HepG2 (cell line): Measurements from ENCODE around the gene PPRC1. TPM values are rescaled to one million over a fixed set of nuclear protein-coding genes. Genes with fewer than 3 reads are reported as not detected.

Source experiments
- ELF1 ChIP-seq: sonication (generic); formaldehyde crosslinking; IDR thresholded peaks from 2 replicates; pipeline ENCODE4 v1.4.0; 2020; ENCODE audit warnings: missing genetic modification reagents
- EP300 ChIP-seq, 3 experiments: sonication (generic) in 1 of 3; formaldehyde crosslinking in 1 of 3; IDR thresholded peaks; 2 replicates each; pipeline versions ENCODE4 v1.5.1 to v1.6.1; 2011 to 2020; ENCODE audit warnings: low read depth in 2 of 3, low read length in 2 of 3, borderline replicate concordance in 1 of 3, improper control_type of control experiment in 1 of 3, mild to moderate bottlenecking in 1 of 3, missing genetic modification reagents in 1 of 3, moderate library complexity in 1 of 3
- KAT7 ChIP-seq: IDR thresholded peaks from 2 replicates; pipeline ENCODE4 v1.6.1; 2018; ENCODE audit warnings: borderline replicate concordance, missing compliant biosample characterization
- KLF6 ChIP-seq: IDR thresholded peaks from 2 replicates; pipeline ENCODE4 v1.8.0; 2016; ENCODE audit warnings: missing biosample characterization, missing genetic modification reagents
- MAZ ChIP-seq, 2 experiments: sonication (generic) in 1 of 2; formaldehyde crosslinking in 1 of 2; IDR thresholded peaks; 2 replicates each; pipeline versions ENCODE4 v1.5.0 to v1.6.1; 2012 to 2020; ENCODE audit warnings: low read depth in 2 of 2, mild to moderate bottlenecking in 2 of 2, borderline replicate concordance in 1 of 2, improper control_type of control experiment in 1 of 2, low read length in 1 of 2, missing genetic modification reagents in 1 of 2, moderate library complexity in 1 of 2
- TAF15 ChIP-seq: fragments of 200-400 bp; formaldehyde crosslinking; IDR thresholded peaks from one replicate; pipeline ENCODE4 v1.6.1; 2018; ENCODE audit warnings: mild to moderate bottlenecking, low read depth, low read length; ENCODE audit not compliant: poor library complexity, severe bottlenecking
- ZBTB7A ChIP-seq: sonication (generic); formaldehyde crosslinking; IDR thresholded peaks from 2 replicates; pipeline ENCODE4 v1.8.0; 2022; ENCODE audit warnings: mild to moderate bottlenecking, missing genetic modification reagents
- ZNF101 ChIP-seq: sonication (generic); formaldehyde crosslinking; IDR thresholded peaks from 2 replicates; pipeline ENCODE4 v1.4.0; 2020; ENCODE audit warnings: mild to moderate bottlenecking, low read depth, missing genetic modification reagents, borderline replicate concordance
- ZNF263 ChIP-seq: sonication (generic); formaldehyde crosslinking; IDR thresholded peaks from 2 replicates; pipeline ENCODE4 v1.4.0; 2020; ENCODE audit warnings: missing genetic modification reagents
- ZNF335 ChIP-seq: sonication (generic); formaldehyde crosslinking; IDR thresholded peaks from 2 replicates; pipeline ENCODE4 v1.4.0; 2020; ENCODE audit warnings: missing genetic modification reagents
- ZNF614 ChIP-seq: IDR thresholded peaks from 2 replicates; pipeline ENCODE4 v1.6.1; 2018; ENCODE audit warnings: missing biosample characterization, missing genetic modification reagents, inconsistent platforms, borderline replicate concordance
- ZNF672 ChIP-seq: sonication (generic); formaldehyde crosslinking; IDR thresholded peaks from 2 replicates; pipeline ENCODE4 v1.8.1; 2022; ENCODE audit warnings: missing genetic modification reagents
- ZNF75D ChIP-seq: sonication (generic); formaldehyde crosslinking; IDR thresholded peaks from 2 replicates; pipeline ENCODE4 v1.8.1; 2023; ENCODE audit warnings: missing genetic modification reagents, mild to moderate bottlenecking, borderline replicate concordance
- polyA plus RNA-seq, 8 experiments: library from polyadenylated mRNA; depleted of rRNA in 3 of 8; stranded (reverse) in 7 of 8; unstranded in 1 of 8; fragments of >200 nt; fragmentation: Illumina TruSeq in 4 of 8; extraction: Trizol in 4 of 8; gene quantifications; 2 replicates each; pipeline versions ENCODE4 v1.2.1 to v1.2.3, GENCODE V29; 2011 to 2016; ENCODE audit warnings: low read depth in 4 of 8, missing spikeins in 1 of 8, mixed read lengths in 1 of 8; ENCODE audit not compliant: insufficient read depth in 1 of 8
- total RNA-seq, 5 experiments: library from RNA; depleted of rRNA; stranded (reverse); fragments of >200 nt; fragmentation: Illumina TruSeq; extraction: Trizol; gene quantifications; 2 replicates each; pipeline ENCODE4 v1.2.3, GENCODE V29; 2016; ENCODE audit warnings: low read depth in 1 of 5
- TF ChIP-seq, protein P1 (sequence below): sonication (generic); formaldehyde crosslinking; conservative IDR thresholded peaks from 2 replicates; pipeline ENCODE4 v1.8.1; 2023; ENCODE audit warnings: missing genetic modification reagents
- TF ChIP-seq, protein P2 (sequence below): sonication (generic); formaldehyde crosslinking; IDR thresholded peaks from 2 replicates; pipeline ENCODE4 v1.8.1; 2023; ENCODE audit warnings: mild to moderate bottlenecking, inconsistent platforms, moderate library complexity, missing genetic modification reagents, borderline replicate concordance

Gene PPRC1
- total and polyA plus RNA-seq, 2 of the 13 experiments (the other 11 are each of a cell fraction or from before 2014, with no cell fraction given) = 18.7 to 24.2 TPM

DNA sequence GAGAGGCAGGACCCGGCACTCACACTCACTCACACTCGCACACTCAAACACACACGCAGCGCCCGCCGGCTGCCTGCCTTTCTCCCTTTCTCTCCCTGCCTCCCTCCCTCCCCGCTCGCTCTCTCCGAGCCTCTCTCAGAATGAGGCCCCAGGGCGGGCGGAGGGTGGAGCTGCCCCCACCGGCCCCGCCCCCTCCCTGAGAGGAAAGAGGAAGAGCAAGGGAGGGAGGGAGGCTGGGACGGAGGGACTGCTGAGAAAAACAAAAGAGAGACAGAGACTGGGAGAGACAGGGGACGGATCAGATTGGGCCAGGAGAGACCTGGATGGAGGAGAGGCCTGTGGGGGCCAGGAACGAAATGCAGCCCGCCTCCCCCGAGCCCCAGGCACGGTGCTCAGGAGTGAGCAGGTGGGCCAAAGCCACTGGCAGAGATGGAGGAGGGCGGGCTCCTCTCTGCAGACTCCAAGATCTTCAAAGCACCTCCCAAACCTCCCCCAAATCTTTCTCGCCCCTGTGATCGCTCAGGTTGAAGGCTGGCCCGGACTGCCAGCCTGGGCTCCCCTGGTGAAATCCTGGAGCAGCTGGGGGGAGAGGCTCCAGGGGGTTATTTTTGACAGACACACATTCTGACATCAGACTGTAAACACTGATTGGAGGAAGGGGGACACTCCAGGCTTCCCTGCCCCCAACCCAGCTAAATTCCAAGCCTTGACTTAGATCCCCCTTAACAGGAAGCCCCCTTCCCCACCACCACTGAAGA, 17.8 kb upstream of the PPRC1 start (continued):
- TF ChIP-seq EP300 (IDR thresholded peaks at IDR 0.05; ENCODE audit: low read depth in 2 of 2, low read length in 2 of 2) (0 out of 4 replicates have a peak, but pooled peaks of 1 of the 2 experiments have one; percentile 6), EP300 (CRISPR knock-in tag; IDR thresholded peaks at IDR 0.05; ENCODE audit: borderline replicate concordance) (peak; percentile 9; the same call in 1 of the 2 replicates), TAF15 (no peak), ZNF335 (CRISPR knock-in tag) (peak; percentile 71; the same call in 1 of the 2 replicates), ZNF614 (CRISPR knock-in tag) (0 out of 2 replicates have a peak, but pooled peaks have one; percentile 44), ZNF263 (CRISPR knock-in tag) (0 out of 2 replicates have a peak, but pooled peaks have one; percentile 27), ZBTB7A (CRISPR knock-in tag) (0 out of 2 replicates have a peak, but pooled peaks have one; percentile 19), ZNF672 (CRISPR knock-in tag) (no peak), KAT7 (no peak; the same call in 1 of the 2 replicates), ZNF101 (no peak), ELF1 (CRISPR knock-in tag) (peak; percentile 66), ZNF75D (CRISPR knock-in tag) (no peak), KLF6 (CRISPR knock-in tag) (0 out of 2 replicates have a peak, but pooled peaks have one; percentile 55), MAZ (IDR thresholded peaks at IDR 0.05; ENCODE audit: borderline replicate concordance, low read depth, low read length) (peak; percentile 95), MAZ (CRISPR knock-in tag; IDR thresholded peaks at IDR 0.05; ENCODE audit: low read depth) (no peak; the same call in 1 of the 2 replicates)
- TF ChIP-seq, protein P1, sequence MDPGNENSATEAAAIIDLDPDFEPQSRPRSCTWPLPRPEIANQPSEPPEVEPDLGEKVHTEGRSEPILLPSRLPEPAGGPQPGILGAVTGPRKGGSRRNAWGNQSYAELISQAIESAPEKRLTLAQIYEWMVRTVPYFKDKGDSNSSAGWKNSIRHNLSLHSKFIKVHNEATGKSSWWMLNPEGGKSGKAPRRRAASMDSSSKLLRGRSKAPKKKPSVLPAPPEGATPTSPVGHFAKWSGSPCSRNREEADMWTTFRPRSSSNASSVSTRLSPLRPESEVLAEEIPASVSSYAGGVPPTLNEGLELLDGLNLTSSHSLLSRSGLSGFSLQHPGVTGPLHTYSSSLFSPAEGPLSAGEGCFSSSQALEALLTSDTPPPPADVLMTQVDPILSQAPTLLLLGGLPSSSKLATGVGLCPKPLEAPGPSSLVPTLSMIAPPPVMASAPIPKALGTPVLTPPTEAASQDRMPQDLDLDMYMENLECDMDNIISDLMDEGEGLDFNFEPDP = no peak
- TF ChIP-seq, protein P2, sequence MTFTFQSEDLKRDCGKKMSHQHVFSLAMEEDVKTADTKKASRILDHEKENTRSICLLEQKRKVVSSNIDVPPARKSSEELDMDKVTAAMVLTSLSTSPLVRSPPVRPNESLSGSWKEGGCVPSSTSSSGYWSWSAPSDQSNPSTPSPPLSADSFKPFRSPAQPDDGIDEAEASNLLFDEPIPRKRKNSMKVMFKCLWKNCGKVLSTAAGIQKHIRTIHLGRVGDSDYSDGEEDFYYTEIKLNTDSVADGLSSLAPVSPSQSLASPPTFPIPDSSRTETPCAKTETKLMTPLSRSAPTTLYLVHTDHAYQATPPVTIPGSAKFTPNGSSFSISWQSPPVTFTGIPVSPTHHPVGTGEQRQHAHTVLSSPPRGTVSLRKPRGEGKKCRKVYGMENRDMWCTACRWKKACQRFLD (CRISPR knock-in tag) = no peak
